ENCODE data around the gene FAM240B. TPM values are rescaled to one million over a fixed set of nuclear protein-coding genes. Genes with fewer than 3 reads are reported as not detected.

The FAM240B gene
- total RNA-seq, 1 donor from 2014 or later: not detected

- DNase-seq (ENCODE audit: low read depth in 2 of 2): no peak
Observed at GRCh38 chr9:38700695-38701094, 19.2 kb downstream of the FAM240B start.

GRCh38 chr9:38699337-38699736 lies 20.6 kb downstream of the FAM240B start:
- no peak for DNase-seq (ENCODE audit: low read depth in 2 of 2)

GRCh38 chr9:38697776-38698300 lies 22.1 kb downstream of the FAM240B start:
- no peak for DNase-seq (ENCODE audit: low read depth in 2 of 2)

- DNase-seq (ENCODE audit: low read depth in 2 of 2): no peak
Observed at GRCh38 chr9:38696999-38697398, 22.9 kb downstream of the FAM240B start.

- no peak for DNase-seq (ENCODE audit: low read depth in 2 of 2)
Observed at GRCh38 chr9:38694676-38695075, 25.3 kb downstream of the FAM240B start.

- DNase-seq (ENCODE audit: low read depth in 2 of 2): no peak
Observed at GRCh38 chr9:38692707-38693106, 27.2 kb downstream of the FAM240B start.

- no peak for DNase-seq (ENCODE audit: low read depth in 2 of 2)
Observed at GRCh38 chr9:38690574-38690973, 29.4 kb downstream of the FAM240B start.

GRCh38 chr9:38689678-38690077 lies 30.3 kb downstream of the FAM240B start:
- DNase-seq (ENCODE audit: low read depth in 2 of 2): no peak

- DNase-seq (ENCODE audit: low read depth in 2 of 2): no peak
Observed at GRCh38 chr9:38687992-38688391, 31.9 kb downstream of the FAM240B start.

- peak; percentile 18 to 41 for DNase-seq (ENCODE audit: low read depth in 2 of 2)
Observed at GRCh38 chr9:38687389-38687842, 32.5 kb downstream of the FAM240B start.

GRCh38 chr9:38686933-38687332 lies 33.0 kb downstream of the FAM240B start:
- DNase-seq (ENCODE audit: low read depth in 2 of 2): no peak

GRCh38 chr9:38685535-38685934 lies 34.4 kb downstream of the FAM240B start:
- DNase-seq (ENCODE audit: low read depth in 2 of 2): no peak

GRCh38 chr9:38683336-38683735 lies 36.6 kb downstream of the FAM240B start:
- DNase-seq (ENCODE audit: low read depth in 2 of 2): no peak

GRCh38 chr9:38682713-38683112 lies 37.2 kb downstream of the FAM240B start:
- DNase-seq (ENCODE audit: low read depth in 2 of 2): peak in 1 of 2 donors; percentile 89

GRCh38 chr9:38681747-38682227 lies 38.1 kb downstream of the FAM240B start:
- peak in 1 of 2 donors; percentile 57 for DNase-seq (ENCODE audit: low read depth in 2 of 2)

GRCh38 chr9:38680837-38681445 lies 39.0 kb downstream of the FAM240B start:
- no peak for DNase-seq (ENCODE audit: low read depth in 2 of 2)

GRCh38 chr9:38677660-38678303 lies 42.2 kb downstream of the FAM240B start:
- no peak for DNase-seq (ENCODE audit: low read depth in 2 of 2)

- DNase-seq (ENCODE audit: low read depth in 2 of 2): no peak
Observed at GRCh38 chr9:38675831-38676230, 44.1 kb downstream of the FAM240B start.

- DNase-seq (ENCODE audit: low read depth in 2 of 2): no peak
Observed at GRCh38 chr9:38675211-38675610, 44.7 kb downstream of the FAM240B start.

- DNase-seq (ENCODE audit: low read depth in 2 of 2): no peak
Observed at GRCh38 chr9:38673399-38674193, 46.3 kb downstream of the FAM240B start.

- DNase-seq (ENCODE audit: low read depth in 2 of 2): no peak
Observed at GRCh38 chr9:38671748-38672147, 48.2 kb downstream of the FAM240B start.

GRCh38 chr9:38671372-38671731 lies 48.6 kb downstream of the FAM240B start:
- DNase-seq (ENCODE audit: low read depth in 2 of 2): no peak

Measured in lung microvascular endothelial cell (primary cell).